IPS-NIHi11 (cell line): ENCODE results near the gene SAMD11.
A peak's percentile ranks its signal among the peaks of the same experiment; 100 is the strongest.
"Not testable (repeated sequence)": the region's sequence is repeated elsewhere in the genome, so short reads cannot be mapped to it uniquely, and the experiment has no call there.

ENCODE experiments used
- DNase-seq: peaks from one replicate; pipeline ENCODE4 v3.0.0; 2012; ENCODE audit warnings: mixed read lengths, low spot score

The SAMD11 gene

DNA sequence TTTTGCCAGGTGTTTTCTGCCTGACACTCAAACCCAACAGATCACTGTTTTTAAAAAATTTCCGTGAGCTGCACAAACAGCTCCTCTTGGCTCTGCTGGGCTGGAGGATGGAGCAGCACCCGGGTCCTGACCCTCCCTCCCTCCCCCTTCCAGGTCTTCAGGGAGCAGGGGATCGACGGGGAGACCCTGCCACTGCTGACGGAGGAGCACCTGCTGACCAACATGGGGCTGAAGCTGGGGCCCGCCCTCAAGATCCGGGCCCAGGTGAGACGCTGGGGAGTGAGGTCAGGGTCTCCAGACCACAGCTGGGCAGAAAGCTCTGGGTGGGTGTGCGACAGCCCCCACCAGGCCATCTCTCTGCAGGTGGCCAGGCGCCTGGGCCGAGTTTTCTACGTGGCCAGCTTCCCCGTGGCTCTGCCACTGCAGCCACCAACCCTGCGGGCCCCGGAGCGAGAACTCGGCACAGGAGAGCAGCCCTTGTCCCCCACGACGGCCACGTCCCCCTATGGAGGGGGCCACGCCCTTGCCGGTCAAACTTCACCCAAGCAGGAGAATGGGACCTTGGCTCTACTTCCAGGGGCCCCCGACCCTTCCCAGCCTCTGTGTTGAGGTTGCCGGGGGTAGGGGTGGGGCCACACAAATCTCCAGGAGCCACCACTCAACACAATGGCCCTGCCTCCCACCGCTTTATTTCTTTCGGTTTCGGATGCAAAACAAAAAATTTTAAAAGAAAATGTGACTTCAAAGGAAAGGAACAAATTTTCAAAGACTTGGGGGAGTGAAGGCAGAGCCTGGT lies 20.0 kb downstream of the SAMD11 start:
- no peak for DNase-seq

GRCh38 chr1:944341-945325 lies 20.9 kb downstream of the SAMD11 start:
- DNase-seq, result no peak

- no peak for DNase-seq
Observed at GRCh38 chr1:945688-946556, 22.2 kb downstream of the SAMD11 start.

DNA sequence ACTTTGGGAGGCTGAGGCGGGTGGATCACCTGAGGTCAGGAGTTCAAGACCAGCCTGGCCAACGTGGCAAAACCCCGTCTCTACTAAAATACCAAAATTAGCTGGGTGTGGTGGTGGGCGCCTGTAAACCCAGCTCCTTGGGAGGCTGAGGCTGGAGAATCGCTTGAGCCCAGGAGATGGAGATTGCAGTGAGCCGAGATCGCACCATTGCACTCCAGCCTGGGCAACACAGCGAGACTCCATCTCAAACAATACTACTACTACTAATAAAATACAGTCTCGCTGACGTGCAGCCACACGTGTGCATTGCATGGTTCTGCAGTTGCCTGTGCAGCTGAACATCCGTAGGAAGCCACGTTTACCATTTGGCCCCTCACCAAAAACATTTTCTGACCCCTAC lies 23.1 kb downstream of the SAMD11 start:
- not testable (repeated sequence) for DNase-seq

GRCh38 chr1:947958-948357 lies 24.2 kb downstream of the SAMD11 start:
- DNase-seq, result no peak

DNA sequence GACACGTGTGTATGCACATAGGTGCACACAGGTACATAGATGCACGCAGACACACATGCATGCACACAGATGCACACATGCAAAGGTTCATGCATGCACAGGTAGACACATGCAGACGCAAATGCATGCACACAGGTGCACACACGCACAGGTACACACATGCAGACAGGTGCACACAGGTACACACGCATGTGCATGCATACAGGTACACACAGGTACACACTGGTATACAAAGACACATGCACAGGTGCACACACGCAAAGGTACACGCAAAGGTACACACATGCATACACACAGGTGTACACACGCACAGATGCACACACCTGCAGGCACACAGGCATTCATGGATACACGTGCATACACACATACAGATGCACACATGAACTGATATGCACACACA lies 26.5 kb downstream of the SAMD11 start:
- DNase-seq, result no peak

DNA sequence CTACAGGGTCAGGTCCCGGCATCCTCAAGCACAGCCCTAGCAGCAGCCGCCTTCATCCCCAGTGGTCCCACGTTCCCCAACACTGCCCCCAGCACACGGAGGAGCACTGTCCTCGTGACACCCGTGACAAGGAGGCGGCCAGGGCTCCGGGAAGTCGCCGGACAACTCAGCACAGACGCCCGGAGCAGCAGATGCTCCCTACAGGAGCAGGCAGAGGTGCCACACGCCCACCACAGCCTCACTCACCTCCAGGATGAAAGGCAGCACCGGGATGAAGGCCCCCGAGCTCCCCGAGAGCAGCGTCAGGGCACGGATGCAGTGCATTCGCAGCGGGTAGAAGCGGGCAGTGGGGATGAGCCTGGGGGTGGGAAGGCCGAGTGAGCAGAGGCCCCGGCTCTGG lies 27.2 kb downstream of the SAMD11 start:
- no peak for DNase-seq

GRCh38 chr1:951364-951763 lies 27.6 kb downstream of the SAMD11 start:
- DNase-seq, result peak; percentile 68

GRCh38 chr1:952201-952600 lies 28.5 kb downstream of the SAMD11 start:
- DNase-seq, result no peak

DNA sequence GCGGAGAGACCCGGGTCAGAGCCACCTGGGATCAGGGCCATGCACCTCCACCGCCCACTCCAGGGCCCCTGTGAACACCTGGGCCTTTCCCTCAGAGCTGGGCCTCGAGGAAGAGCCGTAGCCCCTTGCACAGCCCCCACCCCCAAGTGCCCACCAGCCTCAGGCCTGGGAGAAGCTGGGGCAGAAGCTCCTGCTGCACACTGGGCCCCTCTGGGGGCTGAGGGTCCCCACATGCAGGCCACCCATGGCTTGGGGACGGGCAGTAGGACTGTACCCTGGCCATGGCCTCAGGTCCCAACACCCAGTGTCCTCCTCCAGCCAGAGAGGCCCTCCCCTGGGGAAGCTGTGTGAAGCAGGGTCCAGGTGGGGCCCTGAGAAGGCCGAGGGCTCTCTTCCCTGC lies 28.9 kb downstream of the SAMD11 start:
- no peak for DNase-seq

GRCh38 chr1:953524-954320 lies 30.0 kb downstream of the SAMD11 start:
- no peak for DNase-seq

GRCh38 chr1:954927-955326 lies 31.2 kb downstream of the SAMD11 start:
- DNase-seq, result no peak

DNA sequence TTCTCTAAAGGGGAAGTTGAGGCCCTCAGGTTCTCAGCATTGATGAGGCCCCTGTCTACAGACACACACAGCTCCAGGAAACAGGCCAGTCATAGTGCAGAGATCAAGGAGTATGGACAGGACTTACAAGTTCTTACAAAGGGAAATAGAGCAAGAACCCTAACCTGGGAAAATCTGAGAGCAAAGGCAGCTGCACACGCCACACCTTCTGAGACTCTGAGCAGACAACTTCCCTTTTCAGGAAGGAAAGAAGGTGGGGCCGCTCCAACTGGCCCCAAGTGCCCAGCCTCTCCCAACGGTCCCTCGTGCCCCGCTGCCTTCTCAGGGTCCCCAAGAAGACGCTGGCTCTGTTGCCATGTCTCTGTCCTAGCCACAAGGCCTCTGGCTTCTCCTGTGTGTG lies 31.8 kb downstream of the SAMD11 start:
- no peak for DNase-seq

- DNase-seq, result no peak
Observed at GRCh38 chr1:956636-957035, 32.9 kb downstream of the SAMD11 start.

DNA sequence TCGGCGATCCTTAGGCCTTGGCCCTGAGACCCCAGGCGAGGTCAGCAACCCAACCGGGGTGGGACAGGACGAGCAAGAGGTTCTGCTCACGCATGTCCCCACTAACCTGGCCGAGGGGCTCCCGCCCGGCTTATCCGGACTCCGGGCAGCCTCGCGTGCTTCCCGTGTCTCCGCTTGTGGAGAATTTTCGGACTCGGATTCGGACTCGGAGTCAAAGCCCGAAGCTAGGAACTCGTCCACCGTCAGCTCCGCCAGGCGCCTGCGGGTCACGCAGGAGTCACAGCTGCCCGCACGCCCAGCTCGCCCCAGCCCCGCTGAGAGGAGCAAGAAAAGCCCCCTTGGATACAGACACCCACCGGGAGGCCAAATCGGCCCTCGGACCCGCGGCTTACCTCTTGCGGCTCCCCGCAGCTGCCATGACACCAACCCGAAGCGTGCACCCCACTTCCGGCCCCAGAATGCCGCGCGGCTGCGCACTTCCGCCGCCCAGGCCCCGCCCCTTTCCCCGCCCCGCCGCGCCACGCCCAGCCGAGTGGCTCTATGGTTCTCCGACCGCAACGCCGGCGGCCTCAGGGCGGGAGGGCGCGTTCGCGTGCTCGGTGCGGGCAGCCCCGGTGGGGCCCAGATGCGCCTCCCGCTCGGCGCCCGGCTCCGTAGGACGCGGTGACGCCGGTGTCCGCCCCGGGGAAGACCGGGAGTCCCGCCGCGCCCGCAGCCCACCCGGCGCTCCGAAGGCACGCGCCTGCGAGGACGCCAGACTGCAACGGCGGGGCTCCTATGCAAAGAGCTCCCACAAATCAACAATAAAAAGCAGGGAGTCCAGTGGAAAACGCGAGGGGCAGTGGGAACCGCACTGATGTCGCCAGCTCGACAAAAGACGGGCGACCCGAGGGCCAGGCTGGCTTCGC lies 35.4 kb downstream of the SAMD11 start, which contains the start of gene NOC2L:
Gene NOC2L, minus strand, starts transcription at position 434 of the 908 bp plus-strand sequence. Its CDS starts 16 bp downstream, at position 418.
- DNase-seq, result peak; percentile 96

- no peak for DNase-seq
Observed at GRCh38 chr1:959731-960362, 36.1 kb downstream of the SAMD11 start.

DNA sequence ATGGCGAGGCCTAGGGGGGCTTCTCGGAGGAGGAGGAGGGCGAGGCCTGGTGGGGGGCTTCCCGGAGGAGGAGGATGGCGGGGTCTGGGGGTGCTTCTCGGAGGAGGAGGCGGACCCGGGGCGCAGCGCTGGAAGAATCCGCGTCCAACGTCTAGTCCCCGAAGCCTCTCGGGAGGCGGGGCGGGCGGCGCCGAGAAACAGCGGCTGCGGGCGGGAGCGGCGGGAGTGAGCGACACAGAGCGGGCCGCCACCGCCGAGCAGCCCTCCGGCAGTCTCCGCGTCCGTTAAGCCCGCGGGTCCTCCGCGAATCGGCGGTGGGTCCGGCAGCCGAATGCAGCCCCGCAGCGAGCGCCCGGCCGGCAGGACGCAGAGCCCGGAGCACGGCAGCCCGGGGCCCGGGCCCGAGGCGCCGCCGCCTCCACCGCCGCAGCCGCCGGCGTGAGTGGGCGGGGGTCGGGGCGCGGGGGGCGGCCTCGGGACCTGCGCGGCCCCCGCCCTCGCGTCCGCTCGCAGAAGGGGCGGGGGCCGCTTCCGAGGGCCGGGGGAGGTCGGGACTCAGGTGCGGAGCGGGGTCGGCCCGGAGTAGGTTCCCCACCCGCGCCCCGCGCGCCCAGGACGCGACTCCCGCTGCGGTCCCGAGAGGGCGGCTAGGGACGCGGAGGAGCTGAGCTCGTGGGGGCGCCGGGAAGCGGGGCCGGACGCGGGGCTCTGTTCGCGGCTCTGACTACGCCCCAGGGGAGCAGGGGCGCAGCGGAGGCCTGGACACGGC lies 36.8 kb downstream of the SAMD11 start, which contains the start of gene KLHL17:
Gene KLHL17, plus strand, starts transcription at position 222 of the 769 bp plus-strand sequence. Its CDS starts 110 bp downstream, at position 332.
- peak; percentile 94 for DNase-seq

GRCh38 chr1:961132-961669 lies 37.5 kb downstream of the SAMD11 start:
- peak; percentile 72 for DNase-seq
